ENCODE data around the gene DCAF5. TPM values are rescaled to one million over a fixed set of nuclear protein-coding genes. Genes with fewer than 3 reads are reported as not detected.

The DCAF5 gene
- total and polyA plus RNA-seq, 2 of the 8 experiments (the other 6 are each of a cell fraction or from before 2014, with no cell fraction given), result 24.3 to 31.0 TPM

- H3K36me3 ChIP-seq (ENCODE audit: control insufficient read depth in 2 of 4, insufficient read depth in 4 of 4, low read length in 3 of 4), result no peaks in the 10 kb centered on the region; a peak in 1 of 8 replicates
- no peak overlapping the region for H4K5ac ChIP-seq (ENCODE audit: insufficient read length, low read depth, low read length)
- H4K91ac ChIP-seq (replicated peaks; ENCODE audit: insufficient read length, low read length), result no peak overlapping the region
- FAIRE-seq, result no peak
- H3K4ac ChIP-seq (replicated peaks; ENCODE audit: insufficient read length, low read depth, low read length), result no peak overlapping the region
- no peak overlapping the region for H2BK20ac ChIP-seq (ENCODE audit: low read length)
- H3K79me1 ChIP-seq (ENCODE audit: low read depth, low read length), result 0 out of 2 replicates have a peak, but pooled peaks cover 3% of the 10 kb centered on the region
- H3K23ac ChIP-seq (ENCODE audit: insufficient read length), result no peak overlapping the region
- H3K27ac ChIP-seq (ENCODE audit: low read depth, low read length), result no peak overlapping the region
- no peak overlapping the region for H4K8ac ChIP-seq (ENCODE audit: extremely low read depth, insufficient read depth, low read length)
- H3K4me1 ChIP-seq (replicated peaks in 1 of 4; ENCODE audit: control insufficient read depth in 3 of 4, insufficient read depth in 4 of 4, low read length in 3 of 4), result no peaks in the 10 kb centered on the region
- H2AFZ ChIP-seq (ENCODE audit: low read length), result no peak overlapping the region
- no peak overlapping the region for H3K56ac ChIP-seq (replicated peaks; ENCODE audit: insufficient read length, low read depth, low read length)
- no peaks in the 10 kb centered on the region for H3K27me3 ChIP-seq (replicated peaks in 1 of 4; ENCODE audit: control insufficient read depth in 3 of 4, extremely low read depth in 1 of 4, insufficient read depth in 3 of 4, low read length in 3 of 4)
- H2BK12ac ChIP-seq (ENCODE audit: low read depth, low read length), result no peak overlapping the region
- peaks cover 0 to 5% of the 10 kb centered on the region in 2 experiments for H4K20me1 ChIP-seq (replicated peaks in 1 of 2; ENCODE audit: control insufficient read depth in 1 of 2, insufficient read depth in 2 of 2, low read length in 2 of 2)
- H2BK5ac ChIP-seq (ENCODE audit: low read depth, low read length), result no peak overlapping the region
- CTCF ChIA-PET (ENCODE audit: partially characterized antibody), result interaction anchor here (0.8 to 2.9 kb wide), 4 partner anchors 28 to 220 kb away, joined by 3 to 8 read pairs (median 3); no protein-coding TSS in a partner anchor
- H3K79me2 ChIP-seq (ENCODE audit: control insufficient read depth in 1 of 2, insufficient read depth in 2 of 2, low read length in 2 of 2), result peaks cover 0 to 12% of the 10 kb centered on the region in 2 experiments; a peak in 2 of 4 replicates
- no peak overlapping the region for H3K9ac ChIP-seq (replicated peaks in 1 of 4; ENCODE audit: extremely low read depth in 1 of 4, low read depth in 3 of 4, low read length in 3 of 4)
- no peak overlapping the region for H2AK5ac ChIP-seq (ENCODE audit: low read depth, low read length)
- H3K23me2 ChIP-seq (ENCODE audit: low read depth, low read length), result no peaks in the 10 kb centered on the region
- no peak overlapping the region for H3K4me2 ChIP-seq (ENCODE audit: insufficient read depth in 1 of 2, low read depth in 2 of 2, low read length in 2 of 2)
- no peak overlapping the region for H2BK120ac ChIP-seq (replicated peaks; ENCODE audit: low read depth, low read length)
- no peak overlapping the region for H3K14ac ChIP-seq (ENCODE audit: insufficient read length)
- POLR2A ChIA-PET (ENCODE audit: partially characterized antibody), result interaction anchor here (1.1 kb wide), 1 partner anchor 9 kb away, joined by 4 read pairs; the partner anchor contains the start of gene EXD2
- no peak overlapping the region for H3K18ac ChIP-seq (ENCODE audit: extremely low read depth, low read length)
- H3K9me3 ChIP-seq (ENCODE audit: insufficient read depth in 2 of 2, low read depth in 1 of 2, low read length in 1 of 2), result no peaks in the 10 kb centered on the region
- no peak for DNase-seq (ENCODE audit: low read depth in 1 of 2, low spot score in 2 of 2)
- WGBS, 2 experiments (ENCODE audit: extremely low coverage in 1 of 2, insufficient coverage in 1 of 2, insufficient read length in 1 of 2, insufficient replicate concordance in 2 of 2, low coverage in 1 of 2, low lambda C conversion rate in 2 of 2, missing lambda C conversion rate in 1 of 2), result 95% methylated on average over 10 of the region's 10 CpGs; no CpG with 5 or more reads in 1 of the 2 experiments
- no peak overlapping the region for H3K4me3 ChIP-seq (ENCODE audit: extremely low read depth in 1 of 4, insufficient read depth in 2 of 4, low read depth in 3 of 4, low read length in 4 of 4)
- H2BK15ac ChIP-seq (ENCODE audit: low read length), result no peak overlapping the region
- TF ChIP-seq POLR2A (IDR thresholded peaks at IDR 0.05; ENCODE audit: control extremely low read depth in 1 of 2, low read depth in 2 of 2, low read length in 2 of 2) (no peak), CHD2 (IDR thresholded peaks at IDR 0.05; ENCODE audit: low read length) (no peak), RNF2 (IDR thresholded peaks at IDR 0.05; ENCODE audit: borderline replicate concordance, low read depth, low read length, missing control alignments, poor library complexity, severe bottlenecking) (no peak), EZH2 (IDR thresholded peaks at IDR 0.05; ENCODE audit: low read depth, low read length, severe bottlenecking) (no peak), RFX5 (IDR thresholded peaks at IDR 0.05; ENCODE audit: borderline replicate concordance, low read depth, low read length) (no peak), E2F6 (IDR thresholded peaks at IDR 0.05) (no peak), JUN (IDR thresholded peaks at IDR 0.05; ENCODE audit: low read depth, low read length) (no peak), SUZ12 (IDR thresholded peaks at IDR 0.05; ENCODE audit: low read length) (no peak), PHF8 (conservative IDR thresholded peaks at IDR 0.05; ENCODE audit: low read depth, low read length) (no peak), CTCF (IDR thresholded peaks at IDR 0.05; ENCODE audit: control extremely low read depth in 1 of 3, insufficient read depth in 1 of 3, low read depth in 1 of 3, low read length in 3 of 3) (no peak)
Observed at GRCh38 chr14:69199786-69200185, 46.9 kb upstream of the DCAF5 start.
